Thoracic aorta (tissue), 2 donors: ENCODE results near the gene RBFOX2. TPM values are rescaled to one million over a fixed set of nuclear protein-coding genes. Genes with fewer than 3 reads are reported as not detected.

Experiments
- ATAC-seq: fragments of 150-250 bp; one replicate; pipeline ENCODE4 v1.8.0; 2017; ENCODE audit warnings: low read depth; ENCODE audit not compliant: insufficient number of reproducible peaks, low FRiP score
- DNase-seq: peaks from one replicate; pipeline ENCODE4 v3.0.0-alpha.2; 2020; ENCODE audit warnings: low spot score
- H3K27ac ChIP-seq, 2 donors: fragments of 200-600 bp; sonication (generic); 1 replicate in 1 of 2; 2 replicates in 1 of 2; pipeline ENCODE4 v1.5.1; 2016; ENCODE audit warnings: mild to moderate bottlenecking in 2 of 2, moderate library complexity in 2 of 2
- H3K27me3 ChIP-seq: fragments of 200-600 bp; sonication (generic); replicated peaks from 2 replicates; pipeline ENCODE4 v1.6.0; 2016; ENCODE audit warnings: mild to moderate bottlenecking; ENCODE audit not compliant: insufficient read depth
- H3K36me3 ChIP-seq: fragments of 200-600 bp; sonication (generic); one replicate; pipeline ENCODE4 v1.5.1; 2016
- H3K4me1 ChIP-seq, 2 donors: fragments of 200-600 bp; sonication (generic); 1 replicate in 1 of 2; 2 replicates in 1 of 2; pipeline versions ENCODE4 v1.5.1 to v1.6.0; 2016; ENCODE audit warnings: low read depth in 2 of 2, mild to moderate bottlenecking in 1 of 2; ENCODE audit not compliant: control insufficient read depth in 1 of 2
- H3K4me3 ChIP-seq: fragments of 200-600 bp; sonication (generic); 2 replicates; pipeline ENCODE4 v1.5.1; 2016; ENCODE audit warnings: mild to moderate bottlenecking
- H3K9me3 ChIP-seq: fragments of 200-600 bp; sonication (generic); 2 replicates; pipeline ENCODE4 v1.5.1; 2016
- total RNA-seq, 2 donors: library from RNA; depleted of rRNA; stranded (reverse); fragments of >200 nt; gene quantifications; one replicate each; pipeline versions ENCODE4 v1.1.0 to v1.2.3, GENCODE V29; 2016
- TF ChIP-seq, protein P1 (sequence below): fragments of 200-600 bp; sonication (generic); IDR thresholded peaks from one replicate; pipeline ENCODE4 v1.5.1; 2019; ENCODE audit warnings: antibody characterized with exemption

Gene RBFOX2
- total RNA-seq, 2 donors from 2014 or later: 117 to 143 TPM

DNA sequence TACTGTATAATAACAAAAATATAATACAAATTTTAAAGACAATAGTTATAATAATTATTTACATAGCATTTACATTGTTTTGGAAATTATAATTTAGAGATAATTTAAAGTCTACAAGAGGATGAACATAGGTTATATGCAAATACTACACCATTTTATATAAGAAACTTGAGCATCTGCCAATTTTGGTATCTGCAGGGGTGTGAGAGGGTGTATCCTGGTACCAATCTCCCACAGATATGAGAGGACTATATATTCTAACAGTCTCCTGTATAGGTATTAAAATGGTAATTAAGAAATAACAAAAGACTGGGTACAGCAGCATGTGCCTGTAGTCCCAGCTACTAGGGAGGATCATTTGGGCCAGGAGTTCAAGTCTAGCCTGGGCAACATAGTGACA is 176.5 kb downstream of the RBFOX2 start:
- ATAC-seq: no peak
- DNase-seq: no peak
- Histone ChIP-seq H3K4me1 (peaks cover 0 to 42% of the 10 kb centered on the region in 2 donors), H3K36me3 (no peaks in the 10 kb centered on the region), H3K27ac (no peak overlapping the region), H3K4me3 (no peak overlapping the region), H3K27me3 (no peaks in the 10 kb centered on the region), H3K9me3 (no peaks in the 10 kb centered on the region)
- TF ChIP-seq, protein P1, sequence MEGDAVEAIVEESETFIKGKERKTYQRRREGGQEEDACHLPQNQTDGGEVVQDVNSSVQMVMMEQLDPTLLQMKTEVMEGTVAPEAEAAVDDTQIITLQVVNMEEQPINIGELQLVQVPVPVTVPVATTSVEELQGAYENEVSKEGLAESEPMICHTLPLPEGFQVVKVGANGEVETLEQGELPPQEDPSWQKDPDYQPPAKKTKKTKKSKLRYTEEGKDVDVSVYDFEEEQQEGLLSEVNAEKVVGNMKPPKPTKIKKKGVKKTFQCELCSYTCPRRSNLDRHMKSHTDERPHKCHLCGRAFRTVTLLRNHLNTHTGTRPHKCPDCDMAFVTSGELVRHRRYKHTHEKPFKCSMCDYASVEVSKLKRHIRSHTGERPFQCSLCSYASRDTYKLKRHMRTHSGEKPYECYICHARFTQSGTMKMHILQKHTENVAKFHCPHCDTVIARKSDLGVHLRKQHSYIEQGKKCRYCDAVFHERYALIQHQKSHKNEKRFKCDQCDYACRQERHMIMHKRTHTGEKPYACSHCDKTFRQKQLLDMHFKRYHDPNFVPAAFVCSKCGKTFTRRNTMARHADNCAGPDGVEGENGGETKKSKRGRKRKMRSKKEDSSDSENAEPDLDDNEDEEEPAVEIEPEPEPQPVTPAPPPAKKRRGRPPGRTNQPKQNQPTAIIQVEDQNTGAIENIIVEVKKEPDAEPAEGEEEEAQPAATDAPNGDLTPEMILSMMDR: no peak

- no peak overlapping the region for H3K27ac ChIP-seq
- H3K4me3 ChIP-seq: no peak overlapping the region
- no peak for DNase-seq
- no peaks in the 10 kb centered on the region for H3K27me3 ChIP-seq
- no peak for ATAC-seq
- no peaks in the 10 kb centered on the region for H3K9me3 ChIP-seq
- peaks cover 0 to 41% of the 10 kb centered on the region in 2 donors for H3K4me1 ChIP-seq
- no peaks in the 10 kb centered on the region for H3K36me3 ChIP-seq
- TF ChIP-seq, protein P1: no peak
Observed at GRCh38 chr22:35850831-35851230, 177.8 kb downstream of the RBFOX2 start.

GRCh38 chr22:35846804-35847203 is 181.8 kb downstream of the RBFOX2 start:
- Histone ChIP-seq H3K27me3 (no peaks in the 10 kb centered on the region), H3K9me3 (no peaks in the 10 kb centered on the region), H3K36me3 (no peaks in the 10 kb centered on the region), H3K27ac (no peak overlapping the region), H3K4me3 (no peak overlapping the region), H3K4me1 (peaks cover 0 to 45% of the 10 kb centered on the region in 2 donors)
- TF ChIP-seq, protein P1: no peak
- DNase-seq (no peak), ATAC-seq (no peak)

DNA sequence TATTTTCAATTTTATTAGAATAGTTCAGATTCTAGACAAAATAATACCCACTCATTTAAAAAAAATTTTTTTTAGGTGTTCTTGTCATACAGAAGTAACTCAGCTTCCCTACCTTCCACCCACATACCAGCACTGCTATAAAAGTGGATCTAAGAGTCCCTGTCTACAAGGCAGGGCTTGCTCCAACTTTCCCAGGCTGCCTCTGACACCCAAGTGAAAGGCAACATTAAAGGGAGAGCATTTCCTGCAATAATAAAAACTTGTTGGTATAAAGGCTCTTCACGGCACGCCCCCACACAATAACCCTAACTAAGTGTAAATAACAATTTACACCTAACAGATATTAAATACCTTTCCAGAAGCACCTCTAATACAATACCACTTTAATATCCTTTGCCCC is 183.7 kb downstream of the RBFOX2 start:
- Histone ChIP-seq H3K36me3 (no peaks in the 10 kb centered on the region), H3K27ac (no peak overlapping the region), H3K4me3 (no peak overlapping the region), H3K4me1 (peaks cover 4 to 32% of the 10 kb centered on the region in 2 donors), H3K9me3 (no peaks in the 10 kb centered on the region), H3K27me3 (no peaks in the 10 kb centered on the region)
- TF ChIP-seq, protein P1: no peak
- ATAC-seq (no peak), DNase-seq (no peak)

DNA sequence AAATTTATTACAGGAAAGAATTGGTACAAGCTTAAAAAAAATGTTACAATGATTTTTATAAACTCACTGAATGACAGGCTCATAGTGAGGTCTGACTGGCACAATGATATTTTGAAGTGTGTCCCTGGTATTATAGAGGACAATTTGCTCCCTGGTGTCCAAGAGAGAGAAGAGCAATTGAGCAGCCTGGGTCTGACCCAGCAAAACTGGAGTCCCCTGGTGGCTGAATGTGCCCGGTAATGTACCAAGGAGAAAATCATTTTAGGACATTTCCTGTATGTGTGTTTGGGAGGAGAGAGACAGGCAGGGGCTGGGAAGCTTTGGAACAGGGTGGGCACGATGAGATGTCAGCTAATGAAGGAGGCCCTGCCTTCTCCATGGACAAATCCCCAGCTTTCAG is 185.7 kb downstream of the RBFOX2 start:
- TF ChIP-seq, protein P1: peak; percentile 49
- no peaks in the 10 kb centered on the region for H3K9me3 ChIP-seq
- H3K27ac ChIP-seq: no peak overlapping the region
- DNase-seq: no peak
- no peak overlapping the region for H3K4me3 ChIP-seq
- peaks cover 4 to 36% of the 10 kb centered on the region in 2 donors for H3K4me1 ChIP-seq
- no peaks in the 10 kb centered on the region for H3K27me3 ChIP-seq
- H3K36me3 ChIP-seq: no peaks in the 10 kb centered on the region
- no peak for ATAC-seq
